Omental fat pad (tissue), 4 donors: ENCODE data around the gene SRRM3. TPM values are rescaled to one million over a fixed set of nuclear protein-coding genes. Genes with fewer than 3 reads are reported as not detected.

ENCODE experiments used
- ATAC-seq: fragments of 150-250 bp; one replicate; pipeline ENCODE4 v1.9.1; 2016; ENCODE audit warnings: mild to moderate bottlenecking, moderate library complexity; ENCODE audit not compliant: low FRiP score
- DNase-seq: peaks from one replicate; pipeline ENCODE4 v3.0.0-alpha.2; 2019; ENCODE audit warnings: low spot score
- total RNA-seq, 4 donors: library from RNA; depleted of rRNA; stranded (reverse); fragments of >200 nt; gene quantifications; one replicate each; pipeline ENCODE4 v1.1.0, GENCODE V29; 2016
- TF ChIP-seq, protein P1 (sequence below), 3 donors: fragments of 450-650 bp; IDR thresholded peaks; one replicate each; pipeline ENCODE4 v1.5.1; 2016 to 2017; ENCODE audit warnings: antibody characterized with exemption in 3 of 3, mild to moderate bottlenecking in 3 of 3, moderate library complexity in 2 of 3

SRRM3 gene
- total RNA-seq, 4 donors from 2014 or later, result 1.7 to 3.7 (median 2.4) TPM

- TF ChIP-seq, protein P1, sequence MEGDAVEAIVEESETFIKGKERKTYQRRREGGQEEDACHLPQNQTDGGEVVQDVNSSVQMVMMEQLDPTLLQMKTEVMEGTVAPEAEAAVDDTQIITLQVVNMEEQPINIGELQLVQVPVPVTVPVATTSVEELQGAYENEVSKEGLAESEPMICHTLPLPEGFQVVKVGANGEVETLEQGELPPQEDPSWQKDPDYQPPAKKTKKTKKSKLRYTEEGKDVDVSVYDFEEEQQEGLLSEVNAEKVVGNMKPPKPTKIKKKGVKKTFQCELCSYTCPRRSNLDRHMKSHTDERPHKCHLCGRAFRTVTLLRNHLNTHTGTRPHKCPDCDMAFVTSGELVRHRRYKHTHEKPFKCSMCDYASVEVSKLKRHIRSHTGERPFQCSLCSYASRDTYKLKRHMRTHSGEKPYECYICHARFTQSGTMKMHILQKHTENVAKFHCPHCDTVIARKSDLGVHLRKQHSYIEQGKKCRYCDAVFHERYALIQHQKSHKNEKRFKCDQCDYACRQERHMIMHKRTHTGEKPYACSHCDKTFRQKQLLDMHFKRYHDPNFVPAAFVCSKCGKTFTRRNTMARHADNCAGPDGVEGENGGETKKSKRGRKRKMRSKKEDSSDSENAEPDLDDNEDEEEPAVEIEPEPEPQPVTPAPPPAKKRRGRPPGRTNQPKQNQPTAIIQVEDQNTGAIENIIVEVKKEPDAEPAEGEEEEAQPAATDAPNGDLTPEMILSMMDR (IDR thresholded peaks at IDR 0.05), result no peak
- ATAC-seq, result no peak
- DNase-seq, result no peak
Measured at GRCh38 chr7:76293407-76293901, 91.8 kb downstream of the SRRM3 start.

DNA sequence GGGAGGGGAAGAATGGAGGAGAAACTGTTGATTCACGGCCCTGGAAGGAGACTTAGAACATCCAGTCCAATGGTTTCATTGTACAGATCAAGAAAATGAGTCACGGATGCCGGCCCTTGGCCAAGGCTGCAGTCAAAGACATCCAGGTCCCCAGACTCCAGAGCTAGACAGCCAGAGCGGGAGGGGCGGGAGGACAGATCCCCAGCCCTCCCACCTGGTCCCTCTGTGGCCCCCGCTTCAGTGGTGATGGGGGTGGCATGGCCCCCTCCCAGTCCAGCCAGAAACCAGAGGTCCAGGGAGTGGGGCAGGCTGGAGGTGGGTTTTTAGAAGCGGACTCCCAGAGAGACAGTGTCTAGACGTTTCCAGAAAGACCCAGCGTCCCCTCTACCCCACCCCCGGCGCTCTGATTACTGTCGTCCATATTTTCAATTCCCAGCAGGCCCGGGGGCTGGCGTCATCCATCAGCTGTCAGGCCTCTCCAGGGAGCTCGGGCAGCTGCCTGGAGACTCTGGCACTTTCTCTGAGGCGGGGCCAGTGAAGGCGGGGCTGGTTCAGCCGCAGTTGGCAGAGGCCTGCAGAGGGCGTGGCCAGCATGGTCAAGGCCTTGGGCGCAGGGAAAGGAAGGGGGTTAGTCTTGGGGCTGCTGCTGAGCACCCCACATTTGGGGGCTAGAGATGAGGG is 92.8 kb downstream of the SRRM3 start:
- ATAC-seq (peak; percentile 82), DNase-seq (peak; percentile 82)
- TF ChIP-seq, protein P1 (IDR thresholded peaks at IDR 0.05), result no peak

DNA sequence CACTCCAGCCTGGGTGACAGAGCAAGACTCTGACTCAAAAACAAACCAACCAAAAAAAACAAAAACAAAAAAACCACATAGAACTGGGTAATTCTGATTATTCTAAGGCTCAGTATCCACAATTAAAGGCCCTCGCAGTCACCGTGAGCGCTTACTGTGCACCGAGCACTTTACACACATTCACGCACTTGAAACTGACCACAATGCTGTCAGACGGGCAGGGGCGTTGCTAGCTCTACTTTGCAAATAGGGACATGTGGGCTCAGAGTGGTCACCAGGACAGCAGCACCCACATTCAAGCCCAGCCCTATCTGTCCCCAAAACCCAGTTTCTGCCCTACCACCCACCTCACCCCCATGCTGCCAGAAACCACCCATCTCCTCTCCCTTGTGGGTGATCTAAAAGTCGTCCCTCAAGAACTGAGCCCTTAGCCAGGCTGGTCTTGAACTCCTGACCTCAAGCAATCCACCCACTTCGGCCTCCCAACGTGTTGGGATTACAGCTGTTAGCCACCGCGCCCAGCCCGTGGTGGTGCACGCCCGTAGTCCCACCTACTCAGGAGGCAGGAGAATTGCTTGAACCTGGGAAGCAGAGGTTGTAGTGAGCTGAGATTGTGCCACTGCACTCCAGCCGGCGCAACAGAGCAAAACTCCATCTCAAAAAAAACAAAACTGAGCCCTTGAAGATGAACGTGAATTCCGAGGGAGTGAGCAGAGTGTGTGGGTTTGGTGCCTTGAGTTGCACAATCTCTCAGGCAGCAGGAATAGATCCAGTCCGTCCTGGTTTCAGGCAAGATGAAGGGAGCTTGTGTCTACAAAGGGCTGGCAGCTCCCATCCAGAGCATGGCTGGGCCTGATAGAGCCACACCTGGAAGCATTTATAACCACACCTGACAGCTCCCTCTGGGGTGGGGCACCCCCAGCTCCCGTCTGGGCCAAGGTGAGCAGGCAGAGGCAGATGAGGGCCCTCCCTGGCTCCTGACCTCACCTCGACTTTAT is 95.3 kb downstream of the SRRM3 start:
- TF ChIP-seq, protein P1 (IDR thresholded peaks at IDR 0.05), result no peak
- DNase-seq (no peak), ATAC-seq (peak; percentile 37)

DNA sequence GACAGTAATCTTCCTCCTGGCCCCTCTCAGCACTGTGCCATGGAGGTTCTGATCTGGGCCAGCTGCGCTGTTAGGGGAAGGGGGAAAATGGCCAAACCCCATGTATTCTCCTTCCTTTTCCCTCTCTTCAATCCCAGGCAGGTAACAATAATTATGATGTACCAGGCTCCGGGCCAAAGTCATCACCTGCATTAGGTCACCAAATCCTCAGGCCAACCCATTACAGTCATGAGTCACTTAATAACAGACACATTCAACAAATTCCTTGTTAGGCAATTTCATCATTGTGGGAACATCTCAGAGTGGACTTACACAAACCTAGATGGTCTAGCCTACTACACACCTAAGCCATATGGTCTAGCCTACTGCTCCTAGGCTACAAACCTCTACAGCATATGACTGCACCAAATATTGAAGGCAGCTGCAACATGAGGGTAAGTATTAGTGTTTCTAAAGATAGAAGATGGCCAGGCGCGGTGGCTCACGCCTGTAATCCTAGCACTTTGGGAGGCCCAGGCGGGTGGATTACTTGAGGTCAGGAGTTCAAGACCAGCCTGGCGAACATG is 98.6 kb downstream of the SRRM3 start:
- ATAC-seq (no peak), DNase-seq (no peak)
- TF ChIP-seq, protein P1 (IDR thresholded peaks at IDR 0.05), result no peak

GRCh38 chr7:76301000-76301399 is 99.3 kb downstream of the SRRM3 start:
- ATAC-seq, result no peak
- TF ChIP-seq, protein P1 (IDR thresholded peaks at IDR 0.05), result no peak
- no peak for DNase-seq

DNA sequence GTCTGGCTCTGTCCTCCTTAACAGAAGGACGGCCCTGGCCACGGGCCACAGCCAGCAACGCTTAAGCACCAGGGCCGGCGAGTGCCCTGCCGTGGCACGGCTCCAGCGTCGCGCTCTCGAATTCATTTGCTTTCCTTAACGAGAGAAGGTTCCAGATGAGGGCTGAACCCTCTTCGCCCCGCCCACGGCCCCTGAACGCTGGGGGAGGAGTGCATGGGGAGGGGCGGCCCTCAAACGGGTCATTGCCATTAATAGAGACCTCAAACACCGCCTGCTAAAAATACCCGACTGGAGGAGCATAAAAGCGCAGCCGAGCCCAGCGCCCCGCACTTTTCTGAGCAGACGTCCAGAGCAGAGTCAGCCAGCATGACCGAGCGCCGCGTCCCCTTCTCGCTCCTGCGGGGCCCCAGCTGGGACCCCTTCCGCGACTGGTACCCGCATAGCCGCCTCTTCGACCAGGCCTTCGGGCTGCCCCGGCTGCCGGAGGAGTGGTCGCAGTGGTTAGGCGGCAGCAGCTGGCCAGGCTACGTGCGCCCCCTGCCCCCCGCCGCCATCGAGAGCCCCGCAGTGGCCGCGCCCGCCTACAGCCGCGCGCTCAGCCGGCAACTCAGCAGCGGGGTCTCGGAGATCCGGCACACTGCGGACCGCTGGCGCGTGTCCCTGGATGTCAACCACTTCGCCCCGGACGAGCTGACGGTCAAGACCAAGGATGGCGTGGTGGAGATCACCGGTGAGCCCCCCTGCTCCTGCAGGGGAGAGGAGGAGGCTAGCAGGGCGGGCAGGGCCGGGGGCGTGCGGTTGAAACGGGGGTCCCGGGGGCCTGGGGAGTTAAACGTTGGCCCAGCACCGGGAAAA is 100.9 kb downstream of the SRRM3 start, which contains the start of gene HSPB1:
HSPB1 (plus strand) TSS at position 327 of the 855 bp plus-strand sequence; CDS start at position 367, 40 bp downstream.
- ATAC-seq (peak; percentile 59), DNase-seq (peak; percentile 75)
- TF ChIP-seq, protein P1 (IDR thresholded peaks at IDR 0.05), result no peak
